GM10847 (cell line): ENCODE data around the gene SH3GL3.

Experiments
- POLR2A ChIP-seq: IDR thresholded peaks from 2 replicates; pipeline ENCODE4 v1.6.1; 2011; ENCODE audit not compliant: insufficient read length; ENCODE audit errors: extremely low read depth

The SH3GL3 gene

DNA sequence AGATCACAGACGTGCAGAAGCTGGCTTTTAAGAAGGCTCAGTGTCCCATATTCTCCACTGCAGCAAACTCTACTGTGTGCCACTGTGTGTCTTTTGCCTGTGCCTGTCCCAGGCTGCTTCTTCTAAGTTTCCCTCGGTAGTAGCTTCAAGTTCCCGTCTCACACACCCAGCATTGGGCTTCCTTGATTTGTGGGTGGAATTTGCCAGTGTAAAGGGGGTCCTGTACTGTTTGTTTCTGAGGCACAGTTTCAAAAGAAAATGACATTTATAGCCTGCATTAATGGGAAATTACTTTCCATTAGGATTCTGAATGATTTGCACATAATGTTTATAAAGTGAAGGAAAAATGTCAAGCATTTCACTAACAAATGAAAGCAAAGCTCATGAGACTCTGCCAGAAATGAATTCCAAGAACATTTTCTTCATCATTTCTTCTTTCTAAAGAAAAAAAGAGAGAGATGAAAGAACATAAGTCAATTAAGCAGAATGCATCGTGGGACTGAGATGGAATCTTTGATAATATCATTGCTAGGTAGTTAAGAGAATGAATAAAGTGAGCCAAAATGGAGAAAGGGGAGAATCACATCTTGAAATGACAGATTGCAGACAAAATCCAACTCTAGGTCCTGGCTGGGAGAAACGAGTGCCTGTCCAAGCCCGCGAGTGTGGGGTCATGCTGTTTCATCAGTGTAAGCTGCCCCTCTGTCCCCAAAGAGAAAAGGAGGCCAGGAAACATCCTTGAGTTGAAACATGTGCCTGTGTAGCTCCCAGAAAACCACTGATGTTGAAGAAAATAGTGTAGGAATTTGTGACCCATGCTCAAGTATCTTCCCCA is 158.2 kb downstream of the SH3GL3 start:
- TF ChIP-seq POLR2A = no peak

DNA sequence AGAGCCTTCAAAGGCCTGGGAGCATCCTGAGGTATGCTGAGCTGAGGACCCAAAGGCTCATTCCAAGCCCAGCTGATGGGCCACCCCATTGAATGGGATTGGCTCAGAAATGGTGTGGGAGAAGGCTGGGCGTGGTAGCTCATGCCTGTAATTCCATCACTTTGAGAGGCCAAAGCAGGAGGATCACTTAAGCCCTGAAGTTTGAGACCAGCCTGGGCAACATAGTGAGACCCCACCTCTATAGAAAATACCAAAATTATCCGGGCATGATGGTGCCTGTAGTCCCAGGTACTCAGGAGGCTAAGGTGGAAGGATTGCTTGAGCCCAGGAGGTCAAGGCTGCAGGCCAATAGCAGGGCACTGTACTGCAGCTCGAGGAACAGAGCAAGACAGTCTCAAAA is 163.0 kb downstream of the SH3GL3 start:
- TF ChIP-seq POLR2A = no peak

DNA sequence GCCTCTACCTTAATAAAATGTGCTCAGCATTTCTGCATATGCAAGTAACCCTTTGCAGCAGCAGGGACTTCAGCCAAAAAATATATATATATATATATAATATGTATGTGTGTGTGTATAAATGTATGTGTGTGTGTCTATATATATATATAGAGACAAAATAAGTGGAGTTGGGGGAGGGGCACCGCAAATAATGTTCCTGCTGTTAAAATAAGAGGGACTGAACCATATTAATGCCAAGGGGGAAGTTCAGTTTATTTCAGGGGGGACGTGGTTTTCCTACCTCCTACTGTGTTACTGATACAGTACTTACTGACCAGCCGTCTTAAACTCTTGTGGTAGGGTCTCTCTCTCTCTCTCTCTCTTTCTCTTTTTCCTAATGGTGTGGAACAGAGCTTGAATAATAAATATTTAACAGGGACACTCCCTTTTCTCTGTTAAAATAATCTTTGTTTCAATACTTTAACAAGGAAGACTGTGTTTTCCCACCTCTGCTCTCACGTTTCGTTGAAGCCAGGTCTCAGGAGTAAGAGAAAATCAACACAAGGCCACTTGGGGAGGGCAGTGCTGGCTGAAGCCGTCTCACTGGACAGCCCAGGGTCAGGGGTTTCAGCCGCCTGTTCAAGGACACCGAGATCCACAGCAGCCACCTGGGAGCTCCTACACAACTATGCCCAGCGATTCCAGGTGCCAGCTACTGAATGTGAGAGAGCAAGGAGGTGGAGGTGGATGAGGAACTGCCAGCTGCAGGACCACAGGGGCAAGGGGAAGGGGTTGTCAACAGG is 164.0 kb downstream of the SH3GL3 start:
- no peak for TF ChIP-seq POLR2A

DNA sequence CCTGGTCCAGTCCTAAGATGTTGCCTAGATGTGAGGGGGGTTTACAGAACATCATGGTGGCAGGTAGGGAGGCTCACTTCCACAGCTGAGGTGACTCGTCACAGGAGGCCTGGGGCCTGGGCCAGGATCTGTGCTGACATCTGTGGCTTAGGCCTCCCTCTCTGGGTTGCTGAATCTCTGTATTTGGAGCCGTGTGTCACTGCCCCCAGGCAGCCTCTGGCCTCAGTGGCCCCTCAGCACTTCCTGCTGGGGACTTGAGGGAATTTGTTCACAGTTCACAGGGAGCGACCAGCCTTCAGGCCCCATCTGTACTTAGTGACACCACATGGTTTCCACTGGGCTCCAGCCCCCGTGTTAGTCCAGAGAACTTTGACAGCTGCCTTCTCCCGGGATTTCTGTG is 165.1 kb downstream of the SH3GL3 start:
- no peak for TF ChIP-seq POLR2A

DNA sequence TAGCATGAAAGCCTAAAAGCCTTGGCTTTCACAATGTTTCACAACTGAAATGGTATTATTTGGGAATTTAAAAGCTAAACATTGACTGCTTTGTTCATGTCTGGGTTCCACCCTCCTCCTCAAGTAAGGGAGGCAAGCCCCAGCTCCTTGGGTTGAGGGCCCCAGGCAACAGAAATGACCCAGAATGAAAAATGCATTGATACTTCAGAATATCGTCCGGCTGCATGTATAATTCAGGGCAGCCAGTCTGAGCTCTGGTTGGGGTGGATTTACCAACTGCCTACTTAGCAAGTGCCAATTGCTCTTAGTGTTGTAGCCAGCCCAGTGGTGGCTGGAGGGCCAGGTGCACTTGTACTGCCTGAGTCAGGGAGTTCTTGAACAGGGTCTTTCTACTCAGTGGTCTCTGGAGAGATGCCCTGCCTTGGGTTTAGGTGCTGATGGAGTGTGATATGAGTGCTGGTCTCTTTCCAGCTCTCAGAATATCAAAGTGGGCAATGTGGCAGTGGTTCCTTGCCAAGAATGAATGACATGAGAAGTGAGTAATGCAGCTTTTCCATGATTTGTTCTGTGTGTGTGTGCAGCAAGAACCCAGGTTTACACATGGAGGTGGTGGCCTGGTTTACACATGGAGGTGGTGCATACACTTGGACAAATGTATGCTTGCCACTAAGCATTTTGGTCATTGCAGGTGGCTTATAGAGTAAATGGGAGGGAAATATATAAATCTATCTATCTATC is 165.9 kb downstream of the SH3GL3 start:
- no peak for TF ChIP-seq POLR2A

DNA sequence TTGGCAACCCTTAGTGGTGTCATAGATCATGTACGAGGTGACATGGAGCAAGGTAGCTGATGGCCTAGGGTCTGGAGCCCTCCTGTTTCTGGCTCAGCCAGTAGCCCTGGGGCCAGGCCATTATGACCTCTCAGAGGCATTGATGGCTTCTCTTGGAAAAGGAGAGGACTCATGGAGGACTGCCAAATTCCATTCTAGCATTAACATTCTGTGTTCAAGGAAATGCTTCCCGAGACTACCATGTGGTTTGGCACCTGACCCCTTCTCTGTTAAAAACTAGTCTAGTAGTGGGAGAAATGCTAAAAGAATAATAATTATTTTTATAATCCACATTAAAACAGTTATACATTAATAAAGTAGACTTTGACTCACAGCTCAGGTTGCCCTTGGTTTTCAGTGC is 166.6 kb downstream of the SH3GL3 start:
- TF ChIP-seq POLR2A = no peak

DNA sequence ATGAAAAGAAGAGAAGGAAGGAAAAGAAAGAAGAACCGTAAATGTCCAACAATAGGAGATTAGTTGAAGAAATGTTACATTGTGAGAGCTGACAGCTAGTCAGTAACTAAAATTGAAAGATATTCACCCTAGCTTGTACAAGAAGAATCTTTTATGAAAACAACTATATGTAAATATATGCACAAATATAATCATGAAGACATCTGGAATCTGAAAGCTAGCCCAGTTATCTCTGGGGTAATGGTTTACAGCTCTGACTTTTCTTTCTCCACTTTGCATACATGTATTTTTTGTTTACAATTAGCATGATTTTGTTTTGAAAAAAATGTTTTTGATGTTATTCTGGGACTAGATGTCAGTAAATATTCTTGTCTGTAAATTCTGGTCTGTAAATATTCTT is 169.7 kb downstream of the SH3GL3 start:
- no peak for TF ChIP-seq POLR2A

DNA sequence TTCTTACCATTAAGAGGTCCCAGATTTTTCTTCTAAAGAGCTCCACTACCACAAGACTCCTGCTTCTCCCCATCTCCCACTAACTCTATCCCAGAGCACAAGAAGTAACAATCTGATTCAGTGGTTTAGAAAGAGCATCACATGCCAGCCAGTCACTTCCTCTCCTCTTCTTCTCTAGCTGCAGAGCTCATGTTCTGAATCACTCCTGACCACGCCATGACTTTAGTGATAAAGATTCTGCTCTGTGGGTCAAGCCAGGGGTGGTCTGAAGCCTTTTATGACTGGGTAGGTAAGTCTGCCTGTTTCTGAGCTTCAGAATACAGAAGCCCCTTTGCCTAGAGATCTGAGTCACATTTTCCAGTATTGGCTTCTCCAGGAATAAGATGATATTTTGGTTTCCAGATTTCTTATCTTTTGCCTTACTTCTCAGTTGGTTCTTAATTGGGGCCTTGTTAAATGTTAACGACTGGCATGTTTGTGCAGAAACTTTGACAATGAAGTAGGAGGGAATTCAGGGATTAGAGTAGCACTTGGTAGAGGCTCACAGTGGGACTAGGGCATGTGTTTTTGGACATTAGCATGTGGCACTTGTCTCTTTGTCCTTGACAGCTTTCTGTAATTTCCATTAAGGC is 179.1 kb downstream of the SH3GL3 start:
- TF ChIP-seq POLR2A = no peak

DNA sequence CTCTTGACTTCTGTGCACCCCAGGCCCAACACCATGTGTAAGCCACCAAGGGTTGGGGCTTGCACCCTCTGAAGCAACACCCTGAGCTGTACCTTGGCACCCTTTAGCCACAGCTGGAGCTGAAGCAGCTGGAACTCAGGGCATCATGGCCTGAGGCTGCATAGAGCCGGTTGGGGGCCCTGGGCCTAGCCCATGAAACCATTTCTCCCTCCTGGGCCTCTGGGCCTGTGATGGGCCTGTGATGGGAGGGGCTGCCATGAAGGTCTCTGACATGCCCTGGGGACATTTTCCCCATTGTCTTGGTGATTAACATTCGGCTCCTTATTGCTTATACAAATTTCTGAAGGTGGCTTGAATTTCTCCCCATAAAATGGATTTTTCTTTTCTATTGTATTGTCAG is 184.4 kb downstream of the SH3GL3 start:
- no peak for TF ChIP-seq POLR2A

DNA sequence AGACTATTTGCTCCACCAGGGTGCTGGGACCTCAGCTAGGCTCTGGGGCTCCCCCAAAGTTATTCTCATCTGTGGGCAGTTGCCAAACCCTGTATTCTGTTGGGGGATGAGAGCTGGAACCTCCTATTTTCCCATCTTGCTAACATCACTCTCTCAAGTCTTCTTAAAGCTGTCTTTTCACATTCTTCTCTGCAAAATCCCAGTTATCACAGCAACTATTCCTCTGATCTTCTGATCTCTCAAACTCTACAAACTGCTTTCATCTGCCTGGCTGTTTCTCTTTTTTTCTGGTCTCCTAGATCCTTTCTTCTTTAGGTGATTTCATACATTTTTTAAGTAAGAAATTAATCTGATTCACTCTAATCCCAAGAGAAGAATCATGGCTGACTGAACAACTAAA is 196.1 kb downstream of the SH3GL3 start:
- no peak for TF ChIP-seq POLR2A

DNA sequence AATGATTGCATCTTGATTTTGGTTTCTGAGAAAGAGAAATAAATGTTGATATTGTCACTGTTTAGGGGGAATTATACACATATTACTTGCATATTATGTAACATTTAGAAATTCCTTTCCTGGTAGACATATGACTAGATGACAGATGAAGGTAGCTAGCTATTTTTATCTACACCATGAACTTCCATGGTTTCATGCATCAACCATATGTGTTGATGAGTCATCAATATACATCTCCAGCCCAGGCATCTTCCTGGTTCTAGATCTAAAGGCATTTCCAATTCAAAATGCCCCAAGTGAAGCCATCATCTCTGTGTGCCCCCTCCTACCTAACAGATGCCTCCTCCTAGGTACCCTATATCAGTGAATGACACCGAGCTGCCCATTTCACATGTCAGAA is 197.3 kb downstream of the SH3GL3 start:
- no peak for TF ChIP-seq POLR2A

DNA sequence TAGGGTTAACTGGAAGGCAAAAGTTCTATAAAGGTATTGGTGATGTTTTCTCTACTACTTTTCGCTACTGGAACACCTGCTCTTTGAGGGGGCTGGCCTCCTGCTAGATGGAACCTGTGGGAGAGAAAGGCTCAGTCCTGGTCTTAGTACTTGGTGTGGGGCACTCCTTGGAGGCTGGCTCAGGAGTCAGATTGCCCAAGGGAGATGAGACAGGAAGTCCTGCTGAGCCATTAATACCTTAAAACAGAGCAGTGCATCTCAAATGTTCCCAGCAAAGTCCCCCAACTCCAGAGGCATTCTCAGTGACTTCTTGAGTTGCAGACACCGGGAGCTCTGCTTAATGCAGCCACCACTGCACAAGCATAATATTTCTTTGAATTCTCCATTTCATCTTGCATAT is 203.7 kb downstream of the SH3GL3 start:
- TF ChIP-seq POLR2A = no peak

DNA sequence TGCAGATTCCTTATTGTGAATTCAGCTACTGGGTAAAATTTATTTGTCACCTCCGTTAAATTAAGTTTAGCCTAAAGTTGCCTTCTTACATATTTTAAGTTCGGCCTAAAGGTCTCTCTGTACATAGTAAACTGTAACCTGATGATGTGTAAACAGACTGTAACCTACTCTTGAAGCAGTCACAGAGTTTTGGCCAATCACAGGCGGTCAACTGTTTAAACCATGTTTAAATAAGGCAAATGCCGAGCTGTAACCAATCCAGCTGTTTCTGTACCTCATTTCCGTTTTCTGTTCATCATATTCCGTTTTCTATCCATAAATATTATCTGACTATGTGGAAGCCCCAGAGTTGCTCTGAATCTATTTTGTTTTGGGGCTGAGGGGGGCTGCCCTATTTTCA is 204.4 kb downstream of the SH3GL3 start:
- no peak for TF ChIP-seq POLR2A

DNA sequence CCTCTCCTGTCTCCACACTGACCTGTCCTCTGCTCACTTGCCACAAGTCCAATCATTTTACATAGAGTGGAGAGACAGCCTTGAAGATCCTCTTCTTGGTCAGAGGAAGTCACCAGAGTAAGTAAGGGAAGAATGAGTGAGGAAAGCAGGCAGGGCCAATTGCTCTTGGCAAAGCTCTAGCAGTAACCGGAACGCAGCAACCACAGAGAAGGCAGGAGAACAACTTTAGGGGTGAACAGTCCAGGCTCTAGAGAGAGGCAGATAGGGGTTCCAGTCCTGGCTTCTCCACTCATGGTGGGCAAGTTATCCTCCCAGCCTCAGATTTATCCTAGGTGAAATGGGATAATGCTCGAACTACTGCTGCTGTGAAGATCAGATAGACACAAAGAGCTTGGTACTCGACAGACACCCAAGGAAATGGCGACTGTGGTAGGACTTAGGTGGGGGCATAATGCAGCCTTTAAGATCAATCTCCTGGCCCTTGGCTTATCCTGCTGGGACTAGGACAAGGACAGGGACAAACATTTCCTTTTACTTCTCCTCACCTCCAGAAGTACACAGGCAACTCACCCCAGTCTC is 205.6 kb downstream of the SH3GL3 start:
- no peak for TF ChIP-seq POLR2A

DNA sequence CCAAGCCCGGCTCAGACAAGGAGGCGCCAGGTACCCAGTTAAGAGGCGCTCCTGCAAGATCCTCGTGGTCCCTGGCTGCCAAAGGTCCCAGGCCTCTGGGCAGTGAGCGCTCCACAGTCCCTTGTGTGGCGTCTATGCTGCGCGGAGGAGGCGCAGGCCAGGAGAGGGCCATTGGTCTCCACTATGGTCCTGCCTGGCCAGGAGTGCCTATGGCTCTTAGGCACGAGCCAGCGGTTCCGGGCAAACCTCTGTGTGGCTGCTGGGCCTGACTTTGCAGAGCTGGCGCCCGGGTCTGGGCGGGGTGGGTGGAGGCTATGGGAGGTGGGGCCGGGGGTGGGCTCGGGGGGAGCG is 206.1 kb downstream of the SH3GL3 start:
- no peak for TF ChIP-seq POLR2A
